Testis (tissue), 3 donors: ENCODE results near the gene MTAP. TPM values are rescaled to one million over a fixed set of nuclear protein-coding genes. Genes with fewer than 3 reads are reported as not detected.

Experiments used
- DNase-seq: peaks from one replicate; pipeline ENCODE4 v3.0.0-alpha.2; 2019
- H3K27ac ChIP-seq, 2 donors: fragments of 200-600 bp; sonication (generic); one replicate each; pipeline ENCODE4 v1.5.1; 2019
- H3K27me3 ChIP-seq: fragments of 200-600 bp; sonication (generic); one replicate; pipeline ENCODE4 v1.5.1; 2019
- H3K36me3 ChIP-seq: fragments of 200-600 bp; sonication (generic); one replicate; pipeline ENCODE4 v1.5.1; 2017; ENCODE audit warnings: low read depth; ENCODE audit errors: missing control alignments
- H3K4me1 ChIP-seq: fragments of 200-600 bp; sonication (generic); one replicate; pipeline ENCODE4 v1.5.1; 2019
- H3K4me3 ChIP-seq, 2 donors: fragments of 200-600 bp; sonication (generic); one replicate each; pipeline ENCODE4 v1.5.1; 2017 to 2019
- H3K9me3 ChIP-seq: fragments of 200-600 bp; sonication (generic); one replicate; pipeline ENCODE4 v1.5.1; 2017
- CTCF ChIP-seq, 3 experiments: fragments of 450-650 bp in 2 of 3; fragments of 200-600 bp in 1 of 3; sonication (generic) in 1 of 3; IDR thresholded peaks; one replicate each; pipeline ENCODE4 v1.5.1; 2016 to 2019; ENCODE audit warnings: antibody characterized with exemption in 3 of 3, mild to moderate bottlenecking in 2 of 3, moderate library complexity in 1 of 3
- POLR2A ChIP-seq: fragments of 450-650 bp; IDR thresholded peaks from one replicate; pipeline ENCODE4 v1.6.1; 2017; ENCODE audit warnings: antibody characterized with exemption, mild to moderate bottlenecking, moderate library complexity
- WGBS, 2 donors: methylation state at CpG; one replicate each; pipeline ENCODE4 v1.1.5; 2018; 5-methylcytosine and 5-hydroxymethylcytosine counted together
- intact Hi-C: fragments of 100-400 bp; cut with DNase I; formaldehyde crosslinking; loops from one replicate; pipeline ENCODE4 v1.15.1; 2023; ENCODE audit warnings: low total_unique reads
- polyA plus RNA-seq: library from polyadenylated mRNA; stranded (reverse); fragments of 350-450 nt; fragmentation: Illumina TruSeq; extraction: RNeasy Lipid Tissue Mini Kit (QIAGEN cat#74804); gene quantifications from one replicate; pipeline ENCODE4 v1.2.3, GENCODE V29; 2014; ENCODE audit warnings: low read depth, low replicate concordance; ENCODE audit not compliant: insufficient read depth
- total RNA-seq, 2 donors: library from RNA; depleted of rRNA; stranded (reverse); fragments of >200 nt; gene quantifications; one replicate each; pipeline ENCODE4 v1.2.3, GENCODE V29; 2016

The MTAP gene
- total and polyA plus RNA-seq, 3 donors from 2014 or later, result 18.2 to 21.2 (median 19.3) TPM

- WGBS, 2 donors, result 91% methylated on average over 4 of the region's 4 CpGs
- H3K9me3 ChIP-seq, result no peaks in the 10 kb centered on the region
- H3K36me3 ChIP-seq, result no peaks in the 10 kb centered on the region
- no peak overlapping the region for H3K4me3 ChIP-seq
- TF ChIP-seq CTCF (IDR thresholded peaks at IDR 0.05) (no peak), POLR2A (no peak)
- DNase-seq, result no peak
- H3K27me3 ChIP-seq, result no peaks in the 10 kb centered on the region
- no peak overlapping the region for H3K27ac ChIP-seq
- intact Hi-C loops, result no loop called here
- no peaks in the 10 kb centered on the region for H3K4me1 ChIP-seq
These were observed 51.7 kb downstream of the MTAP start for GRCh38 chr9:21854119-21854518.

- Histone ChIP-seq H3K4me1 (no peaks in the 10 kb centered on the region), H3K9me3 (no peaks in the 10 kb centered on the region), H3K27ac (no peak overlapping the region), H3K27me3 (no peaks in the 10 kb centered on the region), H3K36me3 (no peaks in the 10 kb centered on the region), H3K4me3 (no peak overlapping the region)
- no peak for DNase-seq
- no peak for TF ChIP-seq POLR2A
- no peak for TF ChIP-seq CTCF (IDR thresholded peaks at IDR 0.05)
- intact Hi-C loops, result no loop called here
- WGBS, 2 donors, result 92 to 93% methylated on average over 11 of the region's 11 CpGs
These were observed 52.2 kb downstream of the MTAP start for GRCh38 chr9:21854594-21854993.

GRCh38 chr9:21856301-21857094 is 54.1 kb downstream of the MTAP start:
- 83% methylated on average over 5 of the region's 5 CpGs for WGBS, 2 donors
- Histone ChIP-seq H3K4me1 (no peaks in the 10 kb centered on the region), H3K9me3 (no peaks in the 10 kb centered on the region), H3K27me3 (no peaks in the 10 kb centered on the region), H3K36me3 (no peaks in the 10 kb centered on the region), H3K27ac (no peak overlapping the region), H3K4me3 (no peak overlapping the region)
- DNase-seq, result no peak
- TF ChIP-seq POLR2A, result no peak
- no peak for TF ChIP-seq CTCF (IDR thresholded peaks at IDR 0.05)
- intact Hi-C loops, result no loop called here

GRCh38 chr9:21862871-21863270 is 60.4 kb downstream of the MTAP start:
- Histone ChIP-seq H3K9me3 (no peaks in the 10 kb centered on the region), H3K36me3 (no peaks in the 10 kb centered on the region), H3K27ac (no peak overlapping the region), H3K4me1 (no peaks in the 10 kb centered on the region), H3K4me3 (no peak overlapping the region), H3K27me3 (no peaks in the 10 kb centered on the region)
- 76 to 85% methylated on average over 1 of the region's 1 CpG for WGBS, 2 donors
- DNase-seq, result no peak
- intact Hi-C loops, result no loop called here
- TF ChIP-seq POLR2A (no peak), CTCF (IDR thresholded peaks at IDR 0.05) (no peak)

GRCh38 chr9:21864505-21864904 is 62.1 kb downstream of the MTAP start:
- Histone ChIP-seq H3K27ac (no peak overlapping the region), H3K27me3 (no peaks in the 10 kb centered on the region), H3K9me3 (no peaks in the 10 kb centered on the region), H3K4me1 (no peaks in the 10 kb centered on the region), H3K4me3 (no peak overlapping the region), H3K36me3 (no peaks in the 10 kb centered on the region)
- TF ChIP-seq CTCF (IDR thresholded peaks at IDR 0.05), result no peak
- TF ChIP-seq POLR2A, result no peak
- no peak for DNase-seq
- WGBS, 2 donors, result 98% methylated on average over 4 to 5 of the region's 5 CpGs
- intact Hi-C loops, result no loop called here
